Measurements from ENCODE around the gene KLHL18.
"Not testable (repeated sequence)": the region's sequence is repeated elsewhere in the genome, so short reads cannot be mapped to it uniquely, and the experiment has no call there.

KLHL18 gene

GRCh38 chr3:47366833-47367232, 84.1 kb downstream of the KLHL18 start:
- Mint-ChIP-seq H3K4me1 (peaks cover 5% of the 10 kb centered on the region), H3K27me3 (ENCODE audit: low read depth) (peaks cover 9% of the 10 kb centered on the region), H3K27ac (no peak overlapping the region), H3K4me3 (no peak overlapping the region), H3K36me3 (ENCODE audit: low read depth) (no peaks in the 10 kb centered on the region), H3K9me3 (peaks cover 5% of the 10 kb centered on the region)
- TF ChIP-seq CTCF (IDR thresholded peaks at IDR 0.05; ENCODE audit: unreplicated experiment in 3 of 3), result no peak

GRCh38 chr3:47367631-47368030, 84.9 kb downstream of the KLHL18 start:
- Mint-ChIP-seq H3K27me3 (ENCODE audit: low read depth) (peaks cover 9% of the 10 kb centered on the region), H3K27ac (no peak overlapping the region), H3K4me3 (no peak overlapping the region), H3K9me3 (peaks cover 3% of the 10 kb centered on the region), H3K4me1 (peaks cover 5% of the 10 kb centered on the region), H3K36me3 (ENCODE audit: low read depth) (no peaks in the 10 kb centered on the region)
- no peak for TF ChIP-seq CTCF (IDR thresholded peaks at IDR 0.05; ENCODE audit: unreplicated experiment in 3 of 3)

GRCh38 chr3:47370020-47370419, 87.3 kb downstream of the KLHL18 start:
- H3K4me1 Mint-ChIP-seq; H3K9me3 Mint-ChIP-seq; H3K27ac Mint-ChIP-seq; H3K27me3 Mint-ChIP-seq (ENCODE audit: low read depth); H3K4me3 Mint-ChIP-seq; H3K36me3 Mint-ChIP-seq (ENCODE audit: low read depth): not testable (repeated sequence)

GRCh38 chr3:47370887-47371697, 88.3 kb downstream of the KLHL18 start:
- Mint-ChIP-seq H3K36me3 (ENCODE audit: low read depth) (no peaks in the 10 kb centered on the region), H3K4me3 (no peak overlapping the region), H3K27me3 (ENCODE audit: low read depth) (peaks cover 9% of the 10 kb centered on the region), H3K4me1 (no peaks in the 10 kb centered on the region), H3K27ac (no peak overlapping the region), H3K9me3 (no peaks in the 10 kb centered on the region)
- TF ChIP-seq CTCF (IDR thresholded peaks at IDR 0.05; ENCODE audit: unreplicated experiment in 3 of 3), result peak; percentile 19 to 38 (median 26)

- H3K9me3 Mint-ChIP-seq, result no peaks in the 10 kb centered on the region
- H3K4me1 Mint-ChIP-seq, result peaks cover 2% of the 10 kb centered on the region
- no peaks in the 10 kb centered on the region for H3K36me3 Mint-ChIP-seq (ENCODE audit: low read depth)
- H3K27me3 Mint-ChIP-seq (ENCODE audit: low read depth), result peaks cover 5% of the 10 kb centered on the region
- no peak for TF ChIP-seq CTCF (IDR thresholded peaks at IDR 0.05; ENCODE audit: unreplicated experiment in 3 of 3)
- no peak overlapping the region for H3K4me3 Mint-ChIP-seq
- H3K27ac Mint-ChIP-seq, result no peak overlapping the region
These were observed 91.8 kb downstream of the KLHL18 start for GRCh38 chr3:47374587-47374986.

- Mint-ChIP-seq H3K27ac (no peak overlapping the region), H3K4me1 (peaks cover 13% of the 10 kb centered on the region), H3K27me3 (ENCODE audit: low read depth) (no peaks in the 10 kb centered on the region), H3K4me3 (no peak overlapping the region), H3K9me3 (no peaks in the 10 kb centered on the region), H3K36me3 (ENCODE audit: low read depth) (no peaks in the 10 kb centered on the region)
- TF ChIP-seq CTCF (IDR thresholded peaks at IDR 0.05; ENCODE audit: unreplicated experiment in 3 of 3), result no peak
These were observed 93.6 kb downstream of the KLHL18 start for GRCh38 chr3:47376393-47376792.
